ACC112 (cell line): ENCODE results near the gene IL22RA1.
A peak's percentile ranks its signal among the peaks of the same experiment; 100 is the strongest.

Source experiments
- H2AFZ ChIP-seq: fragments of 200-600 bp; sonication (generic); one replicate; pipeline ENCODE4 v1.6.0; 2017; ENCODE audit warnings: antibody characterized with exemption, low read length; ENCODE audit not compliant: unreplicated experiment
- H3K27ac ChIP-seq: fragments of 200-600 bp; sonication (generic); 2 replicates; pipeline ENCODE4 v1.5.1; 2014; ENCODE audit warnings: low read depth, mild to moderate bottlenecking, antibody characterized with exemption, low read length, moderate library complexity
- H3K27me3 ChIP-seq: fragments of 200-600 bp; sonication (generic); 2 replicates; pipeline ENCODE4 v1.6.1; 2014; ENCODE audit warnings: mild to moderate bottlenecking, antibody characterized with exemption, low read length, moderate library complexity, mixed read lengths; ENCODE audit not compliant: insufficient read depth
- H3K36me3 ChIP-seq: fragments of 200-600 bp; sonication (generic); 2 replicates; pipeline ENCODE4 v1.6.1; 2016; ENCODE audit warnings: mild to moderate bottlenecking, antibody characterized with exemption, low read length, moderate library complexity, mixed read lengths; ENCODE audit not compliant: insufficient read depth
- H3K4me1 ChIP-seq: fragments of 200-600 bp; sonication (generic); one replicate; pipeline ENCODE4 v1.6.1; 2016; ENCODE audit warnings: low read length, mixed read lengths; ENCODE audit not compliant: insufficient read depth, unreplicated experiment, control insufficient read depth
- H3K4me3 ChIP-seq: fragments of 200-600 bp; sonication (generic); 2 replicates; pipeline ENCODE4 v1.5.1; 2014; ENCODE audit warnings: mild to moderate bottlenecking, low read depth, low read length
- H3K79me2 ChIP-seq: fragments of 200-600 bp; sonication (generic); one replicate; pipeline ENCODE4 v1.6.0; 2016; ENCODE audit warnings: low read length; ENCODE audit not compliant: control insufficient read depth, unreplicated experiment, insufficient read depth

IL22RA1 gene

GRCh38 chr1:24152631-24153494 lies 9.9 kb upstream of the IL22RA1 start:
- H2AFZ ChIP-seq: no peak overlapping the region
- peaks cover 11% of the 10 kb centered on the region; the same call in 1 of the 2 replicates for H3K27me3 ChIP-seq
- H3K4me1 ChIP-seq: peaks cover 11% of the 10 kb centered on the region
- H3K79me2 ChIP-seq: no peaks in the 10 kb centered on the region
- no peaks in the 10 kb centered on the region for H3K36me3 ChIP-seq
- no peak overlapping the region for H3K27ac ChIP-seq
- no peak overlapping the region for H3K4me3 ChIP-seq

GRCh38 chr1:24151175-24151533 lies 8.2 kb upstream of the IL22RA1 start:
- Histone ChIP-seq H3K27ac (no peak overlapping the region), H3K27me3 (peaks cover 11% of the 10 kb centered on the region; the same call in 1 of the 2 replicates), H3K4me1 (peaks cover 11% of the 10 kb centered on the region), H3K36me3 (no peaks in the 10 kb centered on the region), H3K4me3 (no peak overlapping the region), H2AFZ (no peak overlapping the region), H3K79me2 (no peaks in the 10 kb centered on the region)

- Histone ChIP-seq H3K27ac (peak overlapping the region; percentile 30; the same call in 1 of the 2 replicates), H3K4me1 (peaks cover 11% of the 10 kb centered on the region), H3K79me2 (no peaks in the 10 kb centered on the region), H2AFZ (peak overlapping the region; percentile 72), H3K4me3 (peak overlapping the region; percentile 74), H3K27me3 (peaks cover 11% of the 10 kb centered on the region; the same call in 1 of the 2 replicates), H3K36me3 (no peaks in the 10 kb centered on the region)
These were observed 7.6 kb upstream of the IL22RA1 start for GRCh38 chr1:24150234-24151174.

- no peaks in the 10 kb centered on the region for H3K36me3 ChIP-seq
- H3K27ac ChIP-seq: peak overlapping the region; percentile 30; the same call in 1 of the 2 replicates
- peaks cover 11% of the 10 kb centered on the region; the same call in 1 of the 2 replicates for H3K27me3 ChIP-seq
- H2AFZ ChIP-seq: peak overlapping the region; percentile 72
- no peaks in the 10 kb centered on the region for H3K79me2 ChIP-seq
- peaks cover 11% of the 10 kb centered on the region for H3K4me1 ChIP-seq
- H3K4me3 ChIP-seq: peak overlapping the region; percentile 74
These were observed 6.9 kb upstream of the IL22RA1 start for GRCh38 chr1:24149866-24150233.

GRCh38 chr1:24147816-24148215 lies 4.9 kb upstream of the IL22RA1 start:
- peaks cover 11% of the 10 kb centered on the region; the same call in 1 of the 2 replicates for H3K27me3 ChIP-seq

GRCh38 chr1:24147194-24147593 lies 4.3 kb upstream of the IL22RA1 start:
- H3K4me3 ChIP-seq: no peak overlapping the region
- H3K36me3 ChIP-seq: no peaks in the 10 kb centered on the region
- peaks cover 12% of the 10 kb centered on the region for H3K4me1 ChIP-seq
- no peaks in the 10 kb centered on the region for H3K79me2 ChIP-seq
- H3K27me3 ChIP-seq: peaks cover 11% of the 10 kb centered on the region; the same call in 1 of the 2 replicates
- no peak overlapping the region for H2AFZ ChIP-seq
- no peak overlapping the region for H3K27ac ChIP-seq

More at GRCh38 chr1:24147816-24148215, 4.9 kb upstream of the IL22RA1 start:
- Histone ChIP-seq H3K36me3 (no peaks in the 10 kb centered on the region), H2AFZ (no peak overlapping the region), H3K27ac (no peak overlapping the region), H3K4me3 (no peak overlapping the region), H3K79me2 (no peaks in the 10 kb centered on the region), H3K4me1 (peaks cover 11% of the 10 kb centered on the region)

GRCh38 chr1:24141311-24141997 lies 1.5 kb downstream of the IL22RA1 start:
- no peaks in the 10 kb centered on the region for H3K79me2 ChIP-seq
- H3K36me3 ChIP-seq: no peaks in the 10 kb centered on the region
- peaks cover 6% of the 10 kb centered on the region for H3K4me1 ChIP-seq
- no peak overlapping the region for H3K4me3 ChIP-seq
- no peak overlapping the region for H3K27ac ChIP-seq
- H2AFZ ChIP-seq: no peak overlapping the region
- no peaks in the 10 kb centered on the region for H3K27me3 ChIP-seq

GRCh38 chr1:24140741-24141181 lies 2.2 kb downstream of the IL22RA1 start:
- Histone ChIP-seq H3K36me3 (no peaks in the 10 kb centered on the region), H2AFZ (no peak overlapping the region), H3K27ac (no peak overlapping the region), H3K4me1 (peaks cover 6% of the 10 kb centered on the region), H3K4me3 (no peak overlapping the region), H3K27me3 (no peaks in the 10 kb centered on the region), H3K79me2 (no peaks in the 10 kb centered on the region)

GRCh38 chr1:24139841-24140425 lies 3.0 kb downstream of the IL22RA1 start:
- Histone ChIP-seq H3K27me3 (no peaks in the 10 kb centered on the region), H3K79me2 (no peaks in the 10 kb centered on the region), H3K36me3 (no peaks in the 10 kb centered on the region), H3K4me1 (peaks cover 6% of the 10 kb centered on the region), H2AFZ (no peak overlapping the region), H3K27ac (no peak overlapping the region), H3K4me3 (no peak overlapping the region)

GRCh38 chr1:24139222-24139489 lies 3.8 kb downstream of the IL22RA1 start:
- Histone ChIP-seq H3K4me1 (peaks cover 6% of the 10 kb centered on the region), H3K4me3 (no peak overlapping the region), H2AFZ (no peak overlapping the region), H3K27ac (no peak overlapping the region), H3K27me3 (no peaks in the 10 kb centered on the region), H3K36me3 (no peaks in the 10 kb centered on the region), H3K79me2 (no peaks in the 10 kb centered on the region)
